Measurements from ENCODE around the gene TMEM38B.
"Not testable (repeated sequence)": the region's sequence is repeated elsewhere in the genome, so short reads cannot be mapped to it uniquely, and the experiment has no call there.

The TMEM38B gene

GRCh38 chr9:105722099-105722498 lies 27.8 kb downstream of the TMEM38B start:
- DNase-seq (ENCODE audit: low read depth, low spot score) = no peak
- Histone ChIP-seq H3K36me3 (ENCODE audit: insufficient read depth, low read length) (no peaks in the 10 kb centered on the region), H3K9ac (ENCODE audit: insufficient read length) (no peak overlapping the region), H3K27ac (no peak overlapping the region), H3K4me3 (no peak overlapping the region), H3K9me3 (ENCODE audit: low read depth, low read length) (no peaks in the 10 kb centered on the region)
- TF ChIP-seq POLR2AphosphoS5 (IDR thresholded peaks at IDR 0.05; ENCODE audit: borderline replicate concordance, low read depth, low read length) (no peak), FOXP2 (optimal IDR thresholded peaks at IDR 0.05; ENCODE audit: control extremely low read depth, extremely low read length, insufficient read depth) (no peak), EZH2 (IDR thresholded peaks at IDR 0.05) (no peak)

- DNase-seq (ENCODE audit: low read depth, low spot score) = no peak
- H3K9me3 ChIP-seq (ENCODE audit: low read depth, low read length) = no peaks in the 10 kb centered on the region
- H3K27ac ChIP-seq = no peak overlapping the region
- no peak overlapping the region for H3K4me3 ChIP-seq
- no peak for TF ChIP-seq FOXP2 (optimal IDR thresholded peaks at IDR 0.05; ENCODE audit: control extremely low read depth, extremely low read length, insufficient read depth)
- TF ChIP-seq EZH2 (IDR thresholded peaks at IDR 0.05) = no peak
- no peak for TF ChIP-seq POLR2AphosphoS5 (IDR thresholded peaks at IDR 0.05; ENCODE audit: borderline replicate concordance, low read depth, low read length)
- H3K9ac ChIP-seq (ENCODE audit: insufficient read length) = no peak overlapping the region
- no peaks in the 10 kb centered on the region for H3K36me3 ChIP-seq (ENCODE audit: insufficient read depth, low read length)
Measured at GRCh38 chr9:105725370-105725769, 31.0 kb downstream of the TMEM38B start.

- H3K9ac ChIP-seq (ENCODE audit: insufficient read length); H3K4me3 ChIP-seq; H3K36me3 ChIP-seq (ENCODE audit: insufficient read depth, low read length); H3K27ac ChIP-seq; H3K9me3 ChIP-seq (ENCODE audit: low read depth, low read length); DNase-seq (ENCODE audit: low read depth, low spot score): not testable (repeated sequence)
Measured at GRCh38 chr9:105728230-105728629, 33.9 kb downstream of the TMEM38B start.

- not testable (repeated sequence) for DNase-seq (ENCODE audit: low read depth, low spot score); H3K9me3 ChIP-seq (ENCODE audit: low read depth, low read length); H3K36me3 ChIP-seq (ENCODE audit: insufficient read depth, low read length); H3K27ac ChIP-seq; H3K4me3 ChIP-seq; H3K9ac ChIP-seq (ENCODE audit: insufficient read length)
Measured at GRCh38 chr9:105731420-105731819, 37.1 kb downstream of the TMEM38B start.

GRCh38 chr9:105735366-105735765 lies 41.0 kb downstream of the TMEM38B start:
- TF ChIP-seq POLR2AphosphoS5 (IDR thresholded peaks at IDR 0.05; ENCODE audit: borderline replicate concordance, low read depth, low read length) = no peak
- no peak for TF ChIP-seq FOXP2 (optimal IDR thresholded peaks at IDR 0.05; ENCODE audit: control extremely low read depth, extremely low read length, insufficient read depth)
- no peak for TF ChIP-seq EZH2 (IDR thresholded peaks at IDR 0.05)
- H3K9ac ChIP-seq (ENCODE audit: insufficient read length) = no peak overlapping the region
- DNase-seq (ENCODE audit: low read depth, low spot score) = no peak
- H3K36me3 ChIP-seq (ENCODE audit: insufficient read depth, low read length) = no peaks in the 10 kb centered on the region
- H3K27ac ChIP-seq = no peak overlapping the region
- no peaks in the 10 kb centered on the region for H3K9me3 ChIP-seq (ENCODE audit: low read depth, low read length)
- no peak overlapping the region for H3K4me3 ChIP-seq

GRCh38 chr9:105737205-105737604 lies 42.9 kb downstream of the TMEM38B start:
- Histone ChIP-seq H3K36me3 (ENCODE audit: insufficient read depth, low read length) (no peaks in the 10 kb centered on the region), H3K9me3 (ENCODE audit: low read depth, low read length) (no peaks in the 10 kb centered on the region), H3K4me3 (no peak overlapping the region), H3K9ac (ENCODE audit: insufficient read length) (no peak overlapping the region), H3K27ac (no peak overlapping the region)
- no peak for DNase-seq (ENCODE audit: low read depth, low spot score)
- TF ChIP-seq FOXP2 (optimal IDR thresholded peaks at IDR 0.05; ENCODE audit: control extremely low read depth, extremely low read length, insufficient read depth) = no peak
- no peak for TF ChIP-seq POLR2AphosphoS5 (IDR thresholded peaks at IDR 0.05; ENCODE audit: borderline replicate concordance, low read depth, low read length)
- no peak for TF ChIP-seq EZH2 (IDR thresholded peaks at IDR 0.05)

- no peaks in the 10 kb centered on the region for H3K9me3 ChIP-seq (ENCODE audit: low read depth, low read length)
- DNase-seq (ENCODE audit: low read depth, low spot score) = no peak
- no peak overlapping the region for H3K9ac ChIP-seq (ENCODE audit: insufficient read length)
- no peak overlapping the region for H3K27ac ChIP-seq
- no peak overlapping the region for H3K4me3 ChIP-seq
- no peaks in the 10 kb centered on the region for H3K36me3 ChIP-seq (ENCODE audit: insufficient read depth, low read length)
- TF ChIP-seq EZH2 (IDR thresholded peaks at IDR 0.05) (no peak), POLR2AphosphoS5 (IDR thresholded peaks at IDR 0.05; ENCODE audit: borderline replicate concordance, low read depth, low read length) (no peak), FOXP2 (optimal IDR thresholded peaks at IDR 0.05; ENCODE audit: control extremely low read depth, extremely low read length, insufficient read depth) (no peak)
Measured at GRCh38 chr9:105742088-105742487, 47.7 kb downstream of the TMEM38B start.

GRCh38 chr9:105747325-105747724 lies 53.0 kb downstream of the TMEM38B start:
- DNase-seq (ENCODE audit: low read depth, low spot score); H3K4me3 ChIP-seq; H3K9me3 ChIP-seq (ENCODE audit: low read depth, low read length); H3K9ac ChIP-seq (ENCODE audit: insufficient read length); H3K27ac ChIP-seq: not testable (repeated sequence)
- peaks cover 15% of the 10 kb centered on the region for H3K36me3 ChIP-seq (ENCODE audit: insufficient read depth, low read length)

- H3K27ac ChIP-seq = no peak overlapping the region
- no peak overlapping the region for H3K4me3 ChIP-seq
- no peak for TF ChIP-seq EZH2 (IDR thresholded peaks at IDR 0.05)
- no peak for TF ChIP-seq FOXP2 (optimal IDR thresholded peaks at IDR 0.05; ENCODE audit: control extremely low read depth, extremely low read length, insufficient read depth)
- no peak for TF ChIP-seq POLR2AphosphoS5 (IDR thresholded peaks at IDR 0.05; ENCODE audit: borderline replicate concordance, low read depth, low read length)
- H3K36me3 ChIP-seq (ENCODE audit: insufficient read depth, low read length) = peaks cover 19% of the 10 kb centered on the region
- no peak overlapping the region for H3K9ac ChIP-seq (ENCODE audit: insufficient read length)
- H3K9me3 ChIP-seq (ENCODE audit: low read depth, low read length) = peaks cover 3% of the 10 kb centered on the region; the same call in 1 of the 2 replicates
- no peak for DNase-seq (ENCODE audit: low read depth, low spot score)
Measured at GRCh38 chr9:105751761-105752160, 57.4 kb downstream of the TMEM38B start.
